MM.1S (cell line): ENCODE data around the gene ACE.
"Not testable (repeated sequence)": the region's sequence is repeated elsewhere in the genome, so short reads cannot be mapped to it uniquely, and the experiment has no call there.

ENCODE experiments used
- DNase-seq: peaks from one replicate; pipeline ENCODE4 v3.0.0-alpha.2; 2015
- H2AFZ ChIP-seq: fragments of 300-600 bp; sonication (generic); 2 replicates; pipeline ENCODE4 v1.6.0; 2016; ENCODE audit warnings: antibody characterized with exemption, low read length
- H3F3A ChIP-seq: fragments of 300-600 bp; sonication (generic); 2 replicates; pipeline ENCODE4 v1.6.1; 2016; ENCODE audit warnings: mild to moderate bottlenecking, antibody characterized with exemption, low read length, moderate library complexity, mixed read lengths; ENCODE audit not compliant: insufficient read depth
- H3K27ac ChIP-seq: fragments of 300-600 bp; sonication (generic); 2 replicates; pipeline ENCODE4 v1.5.1; 2016; ENCODE audit warnings: mild to moderate bottlenecking, low read length
- H3K27me3 ChIP-seq: fragments of 300-600 bp; sonication (generic); replicated peaks from 2 replicates; pipeline ENCODE4 v1.6.0; 2016; ENCODE audit warnings: low read length; ENCODE audit not compliant: insufficient read depth
- H3K36me3 ChIP-seq: fragments of 300-600 bp; sonication (generic); replicated peaks from 2 replicates; pipeline ENCODE4 v1.6.1; 2016; ENCODE audit warnings: mild to moderate bottlenecking, low read length, mixed read lengths; ENCODE audit not compliant: insufficient read depth
- H3K4me1 ChIP-seq: fragments of 300-600 bp; sonication (generic); 2 replicates; pipeline ENCODE4 v1.6.1; 2016; ENCODE audit warnings: low read length, mixed read lengths
- H3K4me2 ChIP-seq: fragments of 300-600 bp; sonication (generic); 2 replicates; pipeline ENCODE4 v1.6.0; 2016; ENCODE audit warnings: low read depth, low read length
- H3K4me3 ChIP-seq: fragments of 300-600 bp; sonication (generic); 2 replicates; pipeline ENCODE4 v1.5.1; 2016; ENCODE audit warnings: low read length, mixed read lengths
- H3K79me2 ChIP-seq: fragments of 300-600 bp; sonication (generic); 2 replicates; pipeline ENCODE4 v1.6.1; 2016; ENCODE audit warnings: mixed run types, low read length, mixed read lengths
- H3K9ac ChIP-seq: fragments of 300-600 bp; sonication (generic); 2 replicates; pipeline ENCODE4 v1.6.1; 2016; ENCODE audit warnings: low read length, mixed read lengths
- H3K9me2 ChIP-seq: fragments of 300-600 bp; sonication (generic); replicated peaks from 2 replicates; pipeline ENCODE4 v1.6.1; 2016; ENCODE audit warnings: mild to moderate bottlenecking, low read length, mixed read lengths; ENCODE audit not compliant: insufficient read depth
- H3K9me3 ChIP-seq: fragments of 300-600 bp; sonication (generic); replicated peaks from 2 replicates; pipeline ENCODE4 v1.6.1; 2016; ENCODE audit warnings: mild to moderate bottlenecking, low read length, mixed read lengths; ENCODE audit not compliant: insufficient read depth
- H4K20me1 ChIP-seq: fragments of 300-600 bp; sonication (generic); 2 replicates; pipeline ENCODE4 v1.6.1; 2016; ENCODE audit warnings: mild to moderate bottlenecking, low read length, moderate library complexity, mixed read lengths; ENCODE audit not compliant: insufficient read depth
- CTCF ChIP-seq: fragments of 300-600 bp; sonication (generic); IDR thresholded peaks from 2 replicates; pipeline ENCODE4 v1.5.1; 2016; ENCODE audit warnings: antibody characterized with exemption, low read length, mixed read lengths
- EZH2 ChIP-seq: fragments of 300-600 bp; sonication (generic); optimal IDR thresholded peaks from 2 replicates; pipeline ENCODE3; 2017; ENCODE audit warnings: low read depth, mild to moderate bottlenecking, antibody characterized with exemption, low read length, mixed read lengths
- EZH2phosphoT487 ChIP-seq: fragments of 300-600 bp; sonication (generic); IDR thresholded peaks from 2 replicates; pipeline ENCODE4 v1.6.1; 2018; ENCODE audit warnings: antibody characterized with exemption, low read length

ACE gene

GRCh38 chr17:63452046-63452961 lies 24.6 kb upstream of the ACE start:
- peaks cover 7% of the 10 kb centered on the region; the same call in 1 of the 2 replicates for H3K27me3 ChIP-seq
- no peak overlapping the region for H3K27ac ChIP-seq
- H4K20me1 ChIP-seq, result no peaks in the 10 kb centered on the region
- no peaks in the 10 kb centered on the region for H3K9me3 ChIP-seq
- no peaks in the 10 kb centered on the region for H3K4me1 ChIP-seq
- no peaks in the 10 kb centered on the region for H3K9me2 ChIP-seq
- H2AFZ ChIP-seq, result no peak overlapping the region
- no peaks in the 10 kb centered on the region for H3F3A ChIP-seq
- H3K79me2 ChIP-seq, result no peaks in the 10 kb centered on the region
- no peak for DNase-seq
- H3K9ac ChIP-seq, result no peak overlapping the region
- TF ChIP-seq CTCF (no peak), EZH2 (no peak), EZH2phosphoT487 (no peak)
- no peaks in the 10 kb centered on the region for H3K36me3 ChIP-seq
- H3K4me2 ChIP-seq, result no peak overlapping the region
- H3K4me3 ChIP-seq, result no peak overlapping the region

- Histone ChIP-seq H3K27me3 (peaks cover 7% of the 10 kb centered on the region; the same call in 1 of the 2 replicates), H3K36me3 (no peaks in the 10 kb centered on the region), H3K4me1 (no peaks in the 10 kb centered on the region), H3K9ac (no peak overlapping the region), H3K79me2 (no peaks in the 10 kb centered on the region), H3K27ac (no peak overlapping the region), H2AFZ (no peak overlapping the region), H3K4me2 (no peak overlapping the region), H4K20me1 (no peaks in the 10 kb centered on the region), H3K4me3 (no peak overlapping the region), H3K9me3 (no peaks in the 10 kb centered on the region), H3F3A (no peaks in the 10 kb centered on the region), H3K9me2 (no peaks in the 10 kb centered on the region)
- TF ChIP-seq EZH2phosphoT487, result no peak
- TF ChIP-seq CTCF, result no peak
- no peak for TF ChIP-seq EZH2
- DNase-seq, result no peak
These were observed 23.8 kb upstream of the ACE start for GRCh38 chr17:63452962-63453551.

DNA sequence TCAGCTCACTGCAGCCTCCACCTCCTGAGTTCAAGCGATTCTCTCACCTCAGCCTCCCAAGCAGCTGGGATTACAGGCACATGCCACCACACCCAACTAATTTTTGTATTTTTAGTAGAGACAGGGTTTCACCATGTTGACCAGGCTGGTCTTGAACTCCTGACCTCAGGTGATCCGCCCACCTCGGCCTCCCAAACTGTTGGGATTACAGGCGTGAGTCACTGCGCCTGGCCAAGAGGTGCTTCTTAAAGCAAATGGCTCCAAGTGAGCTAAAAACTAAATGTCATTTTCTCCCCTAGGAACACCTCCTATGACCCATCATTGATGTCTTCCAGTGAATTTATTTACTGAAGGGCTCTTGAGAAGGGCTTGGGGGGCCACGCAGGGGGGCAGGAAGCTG lies 22.5 kb upstream of the ACE start:
- DNase-seq, H3K4me3 ChIP-seq, H3K9ac ChIP-seq, H4K20me1 ChIP-seq, H3K9me2 ChIP-seq, H3K27me3 ChIP-seq, H3K79me2 ChIP-seq, H3K36me3 ChIP-seq, H3F3A ChIP-seq, H3K27ac ChIP-seq, H3K9me3 ChIP-seq, H2AFZ ChIP-seq, H3K4me1 ChIP-seq, H3K4me2 ChIP-seq: not testable (repeated sequence)

- no peak for DNase-seq
- no peak overlapping the region for H3K9ac ChIP-seq
- no peaks in the 10 kb centered on the region for H3K36me3 ChIP-seq
- H4K20me1 ChIP-seq, result no peaks in the 10 kb centered on the region
- no peak overlapping the region for H2AFZ ChIP-seq
- no peaks in the 10 kb centered on the region for H3F3A ChIP-seq
- TF ChIP-seq EZH2 (no peak), EZH2phosphoT487 (no peak), CTCF (no peak)
- no peak overlapping the region for H3K4me2 ChIP-seq
- H3K79me2 ChIP-seq, result no peaks in the 10 kb centered on the region
- no peaks in the 10 kb centered on the region for H3K9me2 ChIP-seq
- no peak overlapping the region for H3K4me3 ChIP-seq
- H3K27ac ChIP-seq, result no peak overlapping the region
- peaks cover 7% of the 10 kb centered on the region; the same call in 1 of the 2 replicates for H3K27me3 ChIP-seq
- no peaks in the 10 kb centered on the region for H3K4me1 ChIP-seq
- no peaks in the 10 kb centered on the region for H3K9me3 ChIP-seq
These were observed 21.9 kb upstream of the ACE start for GRCh38 chr17:63454915-63455314.
